Fibroblast of skin of left quadriceps (primary cell): ENCODE measurements around the gene ADGRD1.
"Not testable (repeated sequence)": the region's sequence is repeated elsewhere in the genome, so short reads cannot be mapped to it uniquely, and the experiment has no call there.

Source experiments
- DNase-seq, 2 experiments: peaks; one replicate each; pipeline ENCODE4 v3.0.0-alpha.2; 2013; ENCODE audit warnings: low read depth in 2 of 2

Gene ADGRD1

GRCh38 chr12:130953771-130954543, at the start of gene ADGRD1:
TSS of gene ADGRD1 (plus strand) at chr12:130953907. CDS start at chr12:130954466, 559 bp downstream.
- no peak for DNase-seq

- DNase-seq, result no peak
These were observed 49.6 kb upstream of the ADGRD1 start for GRCh38 chr12:130904064-130904463.

GRCh38 chr12:130904936-130905455, 48.7 kb upstream of the ADGRD1 start:
- not testable (repeated sequence) for DNase-seq

- no peak for DNase-seq
These were observed 44.6 kb upstream of the ADGRD1 start for GRCh38 chr12:130909111-130909510.

- DNase-seq, result no peak
These were observed 42.5 kb upstream of the ADGRD1 start for GRCh38 chr12:130911193-130911592.

- no peak for DNase-seq
These were observed 41.8 kb upstream of the ADGRD1 start for GRCh38 chr12:130911933-130912332.

- peak in 1 of 2 experiments; percentile 25 for DNase-seq
These were observed 37.3 kb upstream of the ADGRD1 start for GRCh38 chr12:130916241-130916911.

- DNase-seq, result no peak
These were observed 36.1 kb upstream of the ADGRD1 start for GRCh38 chr12:130917607-130918006.

- DNase-seq, result no peak
These were observed 34.6 kb upstream of the ADGRD1 start for GRCh38 chr12:130919086-130919485.

- DNase-seq, result no peak
These were observed 33.5 kb upstream of the ADGRD1 start for GRCh38 chr12:130920119-130920703.

GRCh38 chr12:130920723-130921381, 32.9 kb upstream of the ADGRD1 start:
- no peak for DNase-seq

GRCh38 chr12:130922511-130922953, 31.2 kb upstream of the ADGRD1 start:
- DNase-seq, result no peak

GRCh38 chr12:130924966-130925665, 28.6 kb upstream of the ADGRD1 start:
- DNase-seq, result no peak

- no peak for DNase-seq
These were observed 28.1 kb upstream of the ADGRD1 start for GRCh38 chr12:130925666-130926015.

GRCh38 chr12:130929363-130929762, 24.3 kb upstream of the ADGRD1 start:
- no peak for DNase-seq

GRCh38 chr12:130932061-130932930, 21.4 kb upstream of the ADGRD1 start:
- peak; percentile 35 to 37 for DNase-seq

GRCh38 chr12:130933269-130933995, 20.3 kb upstream of the ADGRD1 start:
- DNase-seq, result no peak

GRCh38 chr12:130934753-130935152, 19.0 kb upstream of the ADGRD1 start:
- no peak for DNase-seq

- no peak for DNase-seq
These were observed 17.1 kb upstream of the ADGRD1 start for GRCh38 chr12:130936561-130936960.

GRCh38 chr12:130937063-130937462, 16.6 kb upstream of the ADGRD1 start:
- no peak for DNase-seq
